Ishikawa (cell line): ENCODE data around the gene PDE4B.

Experiments
- CEBPB ChIP-seq: IDR thresholded peaks from 2 replicates; pipeline ENCODE4 v1.6.1; 2012
- EGR1 ChIP-seq: IDR thresholded peaks from 2 replicates; pipeline ENCODE4 v1.6.1; 2012
- EP300 ChIP-seq: IDR thresholded peaks from 2 replicates; pipeline ENCODE4 v1.6.1; 2012; ENCODE audit warnings: borderline replicate concordance
- REST ChIP-seq: IDR thresholded peaks from 2 replicates; pipeline ENCODE4 v1.6.1; 2012; ENCODE audit warnings: low read depth, mild to moderate bottlenecking
- TAF1 ChIP-seq: IDR thresholded peaks from 2 replicates; pipeline ENCODE4 v1.6.1; 2012; ENCODE audit warnings: low read depth, mild to moderate bottlenecking
- YY1 ChIP-seq: IDR thresholded peaks from 2 replicates; pipeline ENCODE4 v1.6.1; 2012; ENCODE audit warnings: low read depth

- TF ChIP-seq EP300 (no peak), REST (no peak), EGR1 (no peak), CEBPB (no peak), TAF1 (no peak), YY1 (no peak)
Observed at GRCh38 chr1:66309006-66309741, 516.5 kb downstream of the PDE4B start.
